AG09309 (cell line): ENCODE results near the gene NQO1.

ENCODE experiments used
- DNase-seq: peaks from one replicate; pipeline ENCODE4 v3.0.0-alpha.2; 2010; ENCODE audit warnings: low read depth
- H3K4me3 ChIP-seq: 2 replicates; pipeline ENCODE4 v1.5.1; 2011; ENCODE audit warnings: mild to moderate bottlenecking, low read depth, low read length, moderate library complexity; ENCODE audit not compliant: control insufficient read depth
- TF ChIP-seq, protein P1 (sequence below): IDR thresholded peaks from 2 replicates; pipeline ENCODE4 v1.5.1; 2011; ENCODE audit warnings: mild to moderate bottlenecking, low read depth, low read length, inconsistent platforms; ENCODE audit not compliant: insufficient read depth, control insufficient read depth; ENCODE audit errors: missing control alignments

Gene NQO1

DNA sequence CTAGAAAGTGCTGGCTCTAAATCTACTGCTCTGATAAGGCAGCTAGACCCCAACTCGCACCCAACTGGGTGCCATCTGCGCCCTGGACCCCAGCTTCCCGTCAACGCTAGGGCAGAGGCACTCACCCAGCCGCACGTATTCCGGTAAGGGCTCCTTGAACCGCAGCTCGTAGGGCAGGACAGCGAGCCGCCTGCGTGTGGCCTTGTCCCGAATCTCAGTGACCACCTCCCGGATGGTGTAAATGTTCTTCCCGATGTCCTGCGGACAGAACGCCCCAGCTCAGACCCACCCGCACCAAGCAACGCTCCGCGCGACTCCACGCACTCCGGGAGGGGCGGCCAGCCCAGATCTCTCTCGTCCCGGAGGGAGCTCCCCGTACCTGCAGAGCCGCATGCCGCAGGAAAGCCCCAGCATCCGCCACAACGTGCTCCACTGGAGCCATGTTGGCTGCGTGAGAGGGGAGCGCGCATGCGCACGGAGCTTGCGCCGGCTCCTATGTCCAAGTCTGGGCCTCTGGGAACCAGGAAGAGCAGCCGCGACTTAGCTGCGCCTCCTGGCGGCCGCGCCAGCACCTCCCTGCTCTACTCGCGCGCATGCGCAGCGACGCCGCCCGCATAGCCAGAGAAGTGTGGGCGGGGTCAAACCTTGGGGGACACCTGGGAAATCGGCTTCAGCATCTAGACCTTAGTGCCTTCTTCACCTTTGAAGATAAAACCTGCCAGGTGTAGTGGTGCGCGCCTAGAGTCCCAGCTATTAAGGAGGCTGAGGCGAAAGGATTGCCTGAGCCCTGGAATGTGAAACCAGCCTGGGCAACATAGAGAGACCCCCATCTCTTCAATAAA is 28.3 kb upstream of the NQO1 start, which contains the start of gene NOB1:
TSS of gene NOB1 (minus strand) at position 458 of the 842 bp plus-strand sequence. CDS start at position 442, 16 bp downstream.
- TF ChIP-seq, protein P1, sequence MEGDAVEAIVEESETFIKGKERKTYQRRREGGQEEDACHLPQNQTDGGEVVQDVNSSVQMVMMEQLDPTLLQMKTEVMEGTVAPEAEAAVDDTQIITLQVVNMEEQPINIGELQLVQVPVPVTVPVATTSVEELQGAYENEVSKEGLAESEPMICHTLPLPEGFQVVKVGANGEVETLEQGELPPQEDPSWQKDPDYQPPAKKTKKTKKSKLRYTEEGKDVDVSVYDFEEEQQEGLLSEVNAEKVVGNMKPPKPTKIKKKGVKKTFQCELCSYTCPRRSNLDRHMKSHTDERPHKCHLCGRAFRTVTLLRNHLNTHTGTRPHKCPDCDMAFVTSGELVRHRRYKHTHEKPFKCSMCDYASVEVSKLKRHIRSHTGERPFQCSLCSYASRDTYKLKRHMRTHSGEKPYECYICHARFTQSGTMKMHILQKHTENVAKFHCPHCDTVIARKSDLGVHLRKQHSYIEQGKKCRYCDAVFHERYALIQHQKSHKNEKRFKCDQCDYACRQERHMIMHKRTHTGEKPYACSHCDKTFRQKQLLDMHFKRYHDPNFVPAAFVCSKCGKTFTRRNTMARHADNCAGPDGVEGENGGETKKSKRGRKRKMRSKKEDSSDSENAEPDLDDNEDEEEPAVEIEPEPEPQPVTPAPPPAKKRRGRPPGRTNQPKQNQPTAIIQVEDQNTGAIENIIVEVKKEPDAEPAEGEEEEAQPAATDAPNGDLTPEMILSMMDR, result peak; percentile 99
- peak; percentile 86 for DNase-seq
- peak within 1 kb of the TSS; percentile 100 for H3K4me3 ChIP-seq

- TF ChIP-seq, protein P1, result no peak
- no peak for DNase-seq
- peak overlapping the region; percentile 100 for H3K4me3 ChIP-seq
These were observed 27.7 kb upstream of the NQO1 start for GRCh38 chr16:69754143-69754468.

GRCh38 chr16:69748694-69749345 is 22.5 kb upstream of the NQO1 start:
- no peak overlapping the region for H3K4me3 ChIP-seq
- no peak for DNase-seq
- TF ChIP-seq, protein P1, result no peak

DNA sequence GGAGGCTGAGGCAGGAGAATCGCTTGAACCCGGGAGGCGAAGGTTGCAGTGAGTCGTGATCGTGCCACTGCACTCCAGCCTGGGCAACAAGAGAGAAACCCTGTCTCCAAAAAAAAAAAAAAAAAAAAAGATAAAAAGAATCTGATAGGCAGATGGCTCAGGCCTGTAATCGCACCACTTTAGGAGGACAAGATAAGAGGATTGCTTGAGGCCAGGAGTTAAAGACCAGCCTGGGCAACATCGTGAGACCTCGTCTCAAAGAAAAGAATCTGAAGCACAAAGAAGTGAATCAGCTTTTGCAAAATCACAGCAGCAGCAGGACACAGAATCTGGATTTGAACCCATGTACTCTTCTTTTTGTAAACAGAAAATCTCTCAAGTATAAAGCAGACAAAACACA is 20.8 kb upstream of the NQO1 start:
- TF ChIP-seq, protein P1, result no peak
- no peak overlapping the region for H3K4me3 ChIP-seq
- DNase-seq, result no peak

GRCh38 chr16:69745959-69746358 is 19.6 kb upstream of the NQO1 start:
- no peak overlapping the region for H3K4me3 ChIP-seq
- TF ChIP-seq, protein P1, result no peak
- DNase-seq, result no peak

GRCh38 chr16:69745232-69745612 is 18.9 kb upstream of the NQO1 start:
- DNase-seq, result no peak
- TF ChIP-seq, protein P1, result no peak
- H3K4me3 ChIP-seq, result no peak overlapping the region
